Activated CD8-positive, alpha-beta memory T cell treated with anti-CD3 and anti-CD28 coated beads, Interleukin-2, amount 10 ng/mL, durations not matched to agents 7 days and 5 days (primary cell): Measurements from ENCODE around the gene CIITA. TPM values are rescaled to one million over a fixed set of nuclear protein-coding genes. Genes with fewer than 3 reads are reported as not detected.

Source experiments
- ATAC-seq: fragments of 150-1000 bp; cut with Tn5 transposase; one replicate; pipeline ENCODE4 v1.10.0; 2021; ENCODE audit warnings: moderate library complexity
- CTCF ChIA-PET: fragments of 350-600 bp; sonication (Branson Sonifier 250); formaldehyde crosslinking; loops from one replicate; lab custom pipeline; 2021; ENCODE audit warnings: antibody characterized with exemption; lab: Charles Lee
- DNase-seq: peaks from one replicate; pipeline ENCODE4 v3.0.0-alpha.2; 2020
- H3K27ac Mint-ChIP-seq: one replicate; pipeline ENCODE4 v1.8.0; 2021; ENCODE audit warnings: mild to moderate bottlenecking, mixed read lengths
- H3K27me3 Mint-ChIP-seq: one replicate; pipeline ENCODE4 v1.8.0; 2021; ENCODE audit warnings: mixed read lengths
- H3K36me3 Mint-ChIP-seq: one replicate; pipeline ENCODE4 v1.8.0; 2021; ENCODE audit warnings: mild to moderate bottlenecking, mixed read lengths
- H3K4me1 Mint-ChIP-seq: one replicate; pipeline ENCODE4 v1.8.0; 2021; ENCODE audit warnings: mixed read lengths
- H3K4me3 Mint-ChIP-seq: one replicate; pipeline ENCODE4 v1.8.0; 2021; ENCODE audit warnings: mild to moderate bottlenecking, moderate library complexity, mixed read lengths
- H3K9me3 Mint-ChIP-seq: one replicate; pipeline ENCODE4 v1.8.0; 2022; ENCODE audit warnings: low read depth, mixed read lengths
- total RNA-seq, 2 experiments: library from RNA; stranded (reverse); gene quantifications; one replicate each; pipeline ENCODE4 v1.2.3, GENCODE V29; 2021

Gene CIITA
- total RNA-seq, 2 experiments from 2014 or later, result 68.7 to 103 TPM

DNA sequence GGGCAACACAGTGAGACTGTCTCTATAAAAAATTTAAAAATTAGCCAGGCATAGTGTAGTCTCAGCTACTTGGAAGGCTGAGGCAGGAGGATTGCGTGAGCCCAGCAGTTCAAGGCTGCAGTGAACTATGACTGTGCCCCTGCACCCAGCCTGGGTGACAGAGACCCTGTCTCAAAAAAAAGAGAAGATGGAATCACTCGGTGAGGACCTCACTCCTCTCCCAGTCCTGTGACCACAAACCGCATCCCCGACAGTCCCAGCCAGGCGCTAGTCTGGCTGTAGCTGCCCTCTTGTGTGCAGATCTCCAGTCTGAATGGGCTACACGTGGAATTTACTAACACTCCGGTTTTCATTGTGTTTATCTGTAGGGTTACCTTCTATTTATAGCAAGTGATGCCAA, 54.1 kb downstream of the CIITA start:
- peaks cover 19% of the 10 kb centered on the region for H3K36me3 Mint-ChIP-seq

DNA sequence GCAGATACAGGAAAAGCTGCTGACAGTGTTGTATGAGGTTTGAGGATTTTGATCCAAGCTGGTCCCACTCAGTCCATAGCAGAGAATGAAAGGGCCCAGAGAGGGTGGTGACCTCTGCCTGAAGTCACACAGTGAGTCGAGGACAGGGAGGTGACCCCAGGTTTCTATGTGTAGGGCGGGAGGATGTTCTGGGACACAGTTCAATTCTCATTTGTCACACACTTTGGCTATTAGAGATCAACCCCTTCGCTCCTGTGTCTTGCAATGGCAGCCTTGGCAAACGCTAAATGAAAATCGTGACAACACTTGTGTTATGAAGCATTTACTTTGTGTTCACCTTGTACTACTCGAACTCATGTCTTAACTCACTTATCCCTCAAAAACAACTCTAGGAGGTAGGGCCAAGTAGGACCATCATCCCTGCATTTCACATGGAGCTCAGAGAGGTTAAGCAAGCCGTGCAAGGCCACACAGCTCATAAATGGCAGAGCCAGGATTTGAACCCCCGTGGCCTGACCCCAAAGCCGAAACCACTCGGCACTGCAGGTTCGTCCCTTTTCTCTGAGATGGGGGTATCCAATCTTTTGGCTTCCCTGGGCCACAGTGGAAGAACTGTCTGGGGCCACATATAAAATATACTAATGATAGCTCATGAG, 55.1 kb downstream of the CIITA start:
- H3K4me3 Mint-ChIP-seq, result no peak overlapping the region
- no peaks in the 10 kb centered on the region for H3K9me3 Mint-ChIP-seq
- peaks cover 53% of the 10 kb centered on the region for H3K4me1 Mint-ChIP-seq
- ATAC-seq (no peak), DNase-seq (no peak)
- CTCF ChIA-PET, result interaction anchor here (1.0 to 1.9 kb wide), 5 partner anchors 9 to 167 kb away, joined by 3 to 8 read pairs (median 3); no protein-coding TSS in a partner anchor
- H3K27ac Mint-ChIP-seq, result no peak overlapping the region
- no peaks in the 10 kb centered on the region for H3K27me3 Mint-ChIP-seq
- peaks cover 19% of the 10 kb centered on the region for H3K36me3 Mint-ChIP-seq

More for the DNA sequence above, 54.1 kb downstream of the CIITA start:
- CTCF ChIA-PET, result interaction anchor here (0.9 to 1.9 kb wide), 3 partner anchors 9 to 13 kb away, joined by 3 to 8 read pairs (median 3); no protein-coding TSS in a partner anchor
- ATAC-seq, result no peak
- Mint-ChIP-seq H3K27me3 (no peaks in the 10 kb centered on the region), H3K4me3 (no peak overlapping the region), H3K4me1 (peaks cover 43% of the 10 kb centered on the region), H3K9me3 (no peaks in the 10 kb centered on the region), H3K27ac (no peak overlapping the region)
- no peak for DNase-seq

DNA sequence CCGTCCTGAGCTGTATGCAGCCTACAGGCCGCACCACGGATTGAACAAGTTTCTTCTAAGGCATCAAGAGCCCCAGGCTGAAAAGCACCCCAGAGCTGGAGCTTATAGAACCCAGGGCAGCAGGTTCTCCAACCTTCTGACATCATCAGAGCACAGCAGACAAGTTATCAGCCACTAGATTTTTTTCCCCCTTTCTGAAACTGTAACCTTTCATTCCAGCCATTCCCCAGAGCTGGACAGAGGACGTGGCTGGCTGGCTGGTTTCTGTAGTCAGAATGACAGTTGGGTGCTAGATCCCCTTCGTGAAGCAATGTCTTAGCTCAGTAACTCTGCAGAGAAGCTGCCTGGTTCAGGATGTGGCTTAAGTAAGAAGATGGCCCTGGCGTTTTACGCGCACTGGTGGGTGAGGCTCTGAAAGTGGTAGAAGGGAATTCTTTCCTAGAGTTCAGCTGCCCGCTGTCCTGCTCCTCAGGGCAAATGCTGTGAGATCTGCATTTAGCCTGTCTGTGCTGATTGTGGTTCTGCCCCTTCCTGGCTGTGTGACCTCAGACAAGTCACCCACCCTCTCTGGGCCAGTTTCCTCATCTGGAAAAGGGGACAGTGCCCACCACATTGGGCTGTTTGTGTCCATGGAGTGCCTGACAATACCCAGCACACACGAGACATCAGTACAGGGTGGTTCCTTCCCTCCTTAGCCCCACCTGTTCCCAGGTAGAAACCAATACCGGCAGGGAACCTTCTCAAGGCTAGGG, 56.1 kb downstream of the CIITA start:
- Mint-ChIP-seq H3K27me3 (no peaks in the 10 kb centered on the region), H3K27ac (peak overlapping the region; percentile 40), H3K9me3 (no peaks in the 10 kb centered on the region), H3K4me3 (no peak overlapping the region), H3K4me1 (peaks cover 63% of the 10 kb centered on the region), H3K36me3 (peaks cover 13% of the 10 kb centered on the region)
- DNase-seq (no peak), ATAC-seq (peak; percentile 8)
- CTCF ChIA-PET, result interaction anchor here (1.0 to 1.4 kb wide), 3 partner anchors 8 to 168 kb away, joined by 3 to 4 read pairs (median 3); no protein-coding TSS in a partner anchor

DNA sequence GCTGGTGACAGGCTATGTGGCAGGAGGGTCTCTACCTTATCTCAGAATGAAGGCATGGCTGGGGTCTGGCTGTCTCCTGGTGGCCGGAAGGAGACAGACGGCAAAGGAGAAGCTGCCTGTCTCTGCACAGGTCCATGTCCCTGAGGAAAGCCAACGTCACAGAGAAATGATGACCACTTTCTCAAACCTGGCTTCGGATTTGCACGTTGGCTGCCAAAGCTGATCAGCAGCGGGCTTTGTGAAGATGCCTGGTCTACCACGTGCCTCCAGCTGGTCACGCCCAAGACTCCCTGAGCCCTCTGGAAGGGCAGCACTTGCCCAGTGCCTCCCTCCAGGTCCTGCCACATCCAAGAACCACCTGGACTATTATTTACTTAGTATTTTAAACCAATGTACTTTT, 56.9 kb downstream of the CIITA start:
- no peaks in the 10 kb centered on the region for H3K9me3 Mint-ChIP-seq
- H3K36me3 Mint-ChIP-seq, result peaks cover 13% of the 10 kb centered on the region
- CTCF ChIA-PET, result interaction anchor here (1.4 kb wide), 1 partner anchor 15 kb away, joined by 8 read pairs; no protein-coding TSS in a partner anchor
- DNase-seq, result no peak
- H3K27ac Mint-ChIP-seq, result peak overlapping the region; percentile 40
- H3K27me3 Mint-ChIP-seq, result no peaks in the 10 kb centered on the region
- no peak overlapping the region for H3K4me3 Mint-ChIP-seq
- ATAC-seq, result no peak
- H3K4me1 Mint-ChIP-seq, result peaks cover 70% of the 10 kb centered on the region

DNA sequence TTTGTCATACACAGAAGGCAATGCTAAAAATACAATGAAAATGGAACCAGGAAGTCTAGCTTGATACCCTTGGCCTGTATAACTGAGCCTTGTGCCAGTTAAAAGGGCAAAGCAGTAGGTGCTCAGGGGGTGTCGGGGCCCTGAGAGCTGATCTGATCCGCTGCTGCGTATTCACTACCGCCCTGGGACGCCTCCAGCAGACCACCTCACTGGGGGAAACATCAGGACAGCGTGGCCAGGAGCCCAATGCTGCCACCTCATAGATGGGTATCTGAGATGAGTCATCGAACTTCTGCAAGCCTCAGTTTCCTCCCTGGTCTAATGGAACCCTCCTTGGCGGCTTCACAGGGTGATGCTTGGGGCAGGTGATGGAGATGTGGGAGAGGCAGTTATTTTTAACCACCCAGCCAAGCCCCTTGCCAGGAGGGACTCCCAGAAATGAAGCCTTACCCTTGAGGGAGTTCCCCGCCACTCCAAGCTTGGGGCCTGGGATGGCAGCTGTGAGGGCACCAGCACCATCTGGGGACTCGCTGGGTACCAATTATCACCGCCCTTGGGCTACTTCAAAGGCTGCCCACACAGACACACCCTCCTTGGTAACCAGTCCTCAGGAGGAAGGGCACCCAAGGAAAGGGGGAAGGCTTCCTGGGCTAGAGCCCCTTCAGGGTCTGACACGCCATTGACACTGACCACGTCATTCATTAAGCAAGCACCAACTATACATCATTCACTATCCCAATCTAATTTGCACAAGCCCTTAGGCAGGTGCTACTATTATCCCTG, 57.5 kb downstream of the CIITA start:
- no peak overlapping the region for H3K4me3 Mint-ChIP-seq

DNA sequence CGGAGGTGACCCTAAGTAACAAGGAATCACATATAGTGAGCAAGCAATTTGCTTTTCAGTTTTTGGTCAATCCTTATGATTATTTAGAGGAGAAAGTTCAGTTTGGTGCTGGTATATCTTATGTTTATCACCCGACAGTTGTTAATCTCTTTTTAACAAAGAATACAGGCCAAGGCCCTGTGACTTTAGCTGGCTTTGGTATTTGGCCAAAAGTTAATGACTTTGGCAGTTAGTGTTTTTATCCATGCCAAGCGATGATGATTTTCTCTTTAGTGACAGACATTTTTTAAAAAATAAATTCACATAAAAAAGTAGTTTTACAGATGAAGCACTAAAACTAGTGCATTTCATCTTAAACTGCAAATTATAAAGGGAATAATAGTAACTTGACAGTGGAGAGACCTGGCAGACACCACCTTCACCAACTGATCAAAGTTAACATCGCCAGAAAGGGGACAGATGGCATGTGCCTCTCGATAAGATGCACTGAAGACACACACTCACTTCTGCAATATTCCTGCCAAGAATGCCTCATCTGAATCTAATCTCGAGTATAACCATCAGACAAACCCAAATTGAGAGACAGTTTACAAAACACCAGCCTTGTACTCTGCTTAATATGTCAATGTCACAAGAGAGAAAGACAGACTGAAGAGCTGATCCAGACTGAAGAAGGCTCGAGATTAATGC, 58.4 kb downstream of the CIITA start:
- DNase-seq (no peak), ATAC-seq (no peak)
- Mint-ChIP-seq H3K9me3 (no peaks in the 10 kb centered on the region), H3K4me3 (no peak overlapping the region), H3K36me3 (peaks cover 13% of the 10 kb centered on the region), H3K27me3 (no peaks in the 10 kb centered on the region), H3K4me1 (peaks cover 78% of the 10 kb centered on the region), H3K27ac (no peak overlapping the region)
- CTCF ChIA-PET, result interaction anchor here (0.8 to 1.4 kb wide), 2 partner anchors 14 to 17 kb away, joined by 3 to 8 read pairs; no protein-coding TSS in a partner anchor

More for the DNA sequence above, 57.5 kb downstream of the CIITA start:
- DNase-seq (no peak), ATAC-seq (no peak)
- H3K27me3 Mint-ChIP-seq, result no peaks in the 10 kb centered on the region
- peaks cover 13% of the 10 kb centered on the region for H3K36me3 Mint-ChIP-seq
- peak overlapping the region; percentile 21 for H3K27ac Mint-ChIP-seq
- CTCF ChIA-PET, result interaction anchor here (0.8 to 1.4 kb wide), 2 partner anchors 13 to 16 kb away, joined by 3 to 8 read pairs; no protein-coding TSS in a partner anchor
- no peaks in the 10 kb centered on the region for H3K9me3 Mint-ChIP-seq
- peaks cover 77% of the 10 kb centered on the region for H3K4me1 Mint-ChIP-seq

DNA sequence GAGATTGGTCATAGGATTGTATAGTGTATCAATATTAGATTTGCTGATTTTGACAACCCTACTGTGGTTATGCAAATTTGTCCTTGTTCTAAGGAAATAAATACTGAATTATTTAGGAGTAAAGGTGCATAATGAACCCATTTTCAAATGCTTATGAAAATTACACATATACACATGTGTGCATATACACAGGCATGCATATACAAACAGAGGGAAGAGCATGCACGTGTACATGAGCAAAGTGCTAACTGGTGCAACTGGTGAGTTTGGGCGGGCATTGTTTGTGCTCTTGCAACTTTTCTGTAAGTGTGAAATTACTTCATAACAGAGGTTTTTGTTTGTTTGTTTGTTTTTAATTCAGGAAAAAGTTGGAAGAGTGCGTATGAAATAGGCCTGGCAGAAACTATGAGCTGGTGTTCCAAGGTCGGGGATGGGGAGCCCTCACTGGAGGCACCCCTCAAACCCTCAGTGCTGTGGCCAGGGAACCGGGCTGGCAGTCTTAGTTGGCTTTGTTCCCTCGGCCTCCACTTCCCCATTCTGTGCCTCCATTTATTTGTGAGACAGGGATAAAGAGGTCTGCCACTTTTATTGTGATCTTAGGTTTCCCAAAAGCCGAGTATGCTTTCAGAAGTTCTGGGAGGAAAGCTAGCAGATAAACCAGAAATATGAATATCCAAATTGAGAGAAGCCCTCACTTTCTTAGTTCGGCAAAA, 59.4 kb downstream of the CIITA start:
- no peaks in the 10 kb centered on the region for H3K9me3 Mint-ChIP-seq
- H3K4me3 Mint-ChIP-seq, result no peak overlapping the region
- H3K27me3 Mint-ChIP-seq, result no peaks in the 10 kb centered on the region
- H3K36me3 Mint-ChIP-seq, result peaks cover 11% of the 10 kb centered on the region
- CTCF ChIA-PET, result interaction anchor here (1.1 to 1.7 kb wide), 7 partner anchors 9 to 471 kb away, joined by 3 to 8 read pairs (median 4); partner anchors contain the start of gene NUBP1
- ATAC-seq, result no peak
- DNase-seq, result no peak
- peaks cover 83% of the 10 kb centered on the region for H3K4me1 Mint-ChIP-seq
- peak overlapping the region; percentile 69 for H3K27ac Mint-ChIP-seq

DNA sequence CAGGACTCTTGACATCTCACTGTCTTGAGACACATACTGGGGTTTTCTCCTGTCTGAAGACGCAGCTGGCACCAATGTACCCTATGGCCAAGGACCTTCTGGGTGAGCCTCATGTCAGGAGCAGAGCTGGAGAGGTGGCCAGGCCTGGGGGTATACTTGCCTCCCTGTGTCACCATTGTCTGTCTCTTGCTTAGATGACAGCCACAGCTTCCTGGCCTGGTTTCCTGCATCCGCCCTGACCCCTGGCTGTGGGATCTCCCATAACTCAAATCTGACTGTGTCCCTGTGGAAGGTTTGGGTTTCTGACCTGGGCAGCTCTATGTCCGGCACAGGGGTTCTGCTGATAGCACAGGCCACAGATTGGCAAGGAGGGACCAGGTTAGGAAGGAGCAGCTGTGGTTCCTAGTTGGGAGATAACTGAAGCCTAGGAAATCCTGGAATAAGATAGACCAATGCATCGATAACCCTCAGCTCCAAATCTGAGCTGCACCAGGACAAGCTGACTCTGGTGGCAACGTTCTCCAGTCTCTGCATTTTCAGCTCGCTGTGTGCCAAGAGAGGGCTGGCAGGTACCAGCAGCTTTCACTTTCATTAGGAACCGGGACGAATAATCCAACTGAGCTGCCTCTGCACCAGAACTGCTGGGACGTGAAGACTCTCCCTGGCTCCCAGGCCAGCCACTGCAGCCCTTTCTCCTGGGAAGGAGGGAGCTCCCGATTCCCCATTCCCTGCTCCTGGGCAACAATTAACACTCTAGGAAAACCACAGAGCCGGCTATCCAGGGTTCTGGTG, 60.3 kb downstream of the CIITA start:
- H3K27ac Mint-ChIP-seq, result peak overlapping the region; percentile 69
- DNase-seq, result peak; percentile 59
- peak overlapping the region; percentile 41 for H3K4me3 Mint-ChIP-seq
- H3K27me3 Mint-ChIP-seq, result no peaks in the 10 kb centered on the region
- H3K4me1 Mint-ChIP-seq, result peaks cover 80% of the 10 kb centered on the region
- CTCF ChIA-PET, result interaction anchor here (1.1 to 1.7 kb wide), 9 partner anchors 10 to 470 kb away, joined by 3 to 8 read pairs (median 4); partner anchors contain the start of gene NUBP1
- ATAC-seq, result peak; percentile 13
- H3K36me3 Mint-ChIP-seq, result peaks cover 8% of the 10 kb centered on the region
- H3K9me3 Mint-ChIP-seq, result no peaks in the 10 kb centered on the region

DNA sequence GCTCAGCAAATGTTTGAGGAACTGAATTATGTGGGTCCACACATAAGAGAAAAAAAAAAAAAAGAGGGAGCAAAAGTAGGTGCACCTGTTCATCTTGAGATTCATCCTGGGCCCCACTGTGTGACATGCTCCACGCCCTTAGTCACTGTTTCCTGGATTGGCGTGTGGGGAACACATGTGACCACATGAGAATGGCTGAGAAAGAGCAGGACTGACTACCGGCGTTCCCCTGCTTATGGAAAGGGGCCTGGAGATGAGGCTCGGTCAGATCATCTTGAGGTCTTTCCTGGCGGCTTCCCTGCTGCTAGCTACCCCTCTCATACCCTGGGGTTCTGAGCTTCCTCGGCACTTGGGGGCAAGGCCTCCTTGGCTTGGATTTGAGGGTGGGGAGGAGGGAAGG, 61.3 kb downstream of the CIITA start:
- ATAC-seq (no peak), DNase-seq (peak; percentile 67)
- peak overlapping the region; percentile 12 for H3K27ac Mint-ChIP-seq
- H3K4me3 Mint-ChIP-seq, result peak overlapping the region; percentile 41
- CTCF ChIA-PET, result interaction anchor here (1.1 to 1.7 kb wide), 4 partner anchors 11 to 201 kb away, joined by 3 to 8 read pairs (median 4); no protein-coding TSS in a partner anchor
- H3K36me3 Mint-ChIP-seq, result peaks cover 8% of the 10 kb centered on the region
- H3K27me3 Mint-ChIP-seq, result no peaks in the 10 kb centered on the region
- H3K9me3 Mint-ChIP-seq, result no peaks in the 10 kb centered on the region
- peaks cover 78% of the 10 kb centered on the region for H3K4me1 Mint-ChIP-seq

DNA sequence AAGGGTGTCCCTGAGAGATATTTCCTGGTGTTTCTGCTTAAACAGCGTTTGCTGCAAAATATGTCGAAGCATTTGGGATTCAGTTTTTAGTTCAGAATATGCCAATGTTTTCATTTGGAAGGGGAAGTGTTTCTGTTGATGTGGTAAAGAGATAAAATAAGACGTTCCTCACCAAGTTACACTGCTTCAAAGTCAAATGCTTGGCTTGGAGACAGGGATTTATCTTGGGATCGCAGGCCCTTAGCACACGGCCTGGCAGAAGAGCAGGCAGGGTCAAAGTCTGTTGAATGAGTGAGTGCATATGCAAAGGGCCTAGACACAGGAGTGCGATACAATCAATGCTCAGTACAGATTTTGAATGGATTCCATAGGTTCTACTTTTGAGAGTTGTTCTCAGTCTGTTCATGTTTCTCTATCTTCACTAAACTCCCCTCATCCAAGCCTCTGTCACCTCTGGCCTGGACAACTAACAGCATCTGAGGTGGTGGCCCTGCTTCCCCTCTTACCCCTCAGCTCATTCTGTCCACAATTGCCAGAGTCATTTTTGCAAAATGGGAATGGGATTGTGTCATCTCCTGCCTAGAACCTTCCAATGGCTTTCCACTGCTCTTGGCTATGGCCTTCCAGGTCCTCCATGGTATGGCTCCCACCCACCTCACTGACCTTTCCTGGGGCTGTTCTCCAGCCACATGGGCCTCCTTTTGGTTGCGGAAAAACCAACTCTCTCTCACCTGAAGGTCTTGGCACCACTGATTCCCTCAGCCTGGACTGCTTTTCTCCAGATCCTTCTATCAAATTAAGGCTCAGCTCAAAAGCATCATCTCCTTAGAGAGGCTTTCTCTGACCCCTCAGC, 62.0 kb downstream of the CIITA start:
- H3K4me1 Mint-ChIP-seq, result peaks cover 77% of the 10 kb centered on the region
- ATAC-seq, result no peak
- no peaks in the 10 kb centered on the region for H3K27me3 Mint-ChIP-seq
- DNase-seq, result no peak
- H3K36me3 Mint-ChIP-seq, result peaks cover 6% of the 10 kb centered on the region
- peak overlapping the region; percentile 41 for H3K4me3 Mint-ChIP-seq
- H3K9me3 Mint-ChIP-seq, result no peaks in the 10 kb centered on the region
- H3K27ac Mint-ChIP-seq, result peak overlapping the region; percentile 25
- CTCF ChIA-PET, result no interaction called here
